Neural progenitor cell (in vitro differentiated cells): ENCODE measurements around the gene OR6B3. TPM values are rescaled to one million over a fixed set of nuclear protein-coding genes. Genes with fewer than 3 reads are reported as not detected.

Source experiments
- DNase-seq: peaks from one replicate; pipeline ENCODE4 v3.0.0-alpha.2; 2016; ENCODE audit warnings: low spot score
- H2AFZ ChIP-seq: fragments of 200-600 bp; sonication (generic); replicated peaks from 2 replicates; pipeline ENCODE4 v1.6.1; 2016; ENCODE audit warnings: antibody characterized with exemption
- H3F3A ChIP-seq: fragments of 200-600 bp; sonication (generic); 2 replicates; pipeline ENCODE4 v1.6.1; 2016; ENCODE audit warnings: antibody characterized with exemption, low read depth
- H3K27ac ChIP-seq: fragments of 200-600 bp; sonication (generic); 2 replicates; pipeline ENCODE4 v1.5.1; 2016; ENCODE audit warnings: mild to moderate bottlenecking
- H3K27me3 ChIP-seq: fragments of 200-600 bp; sonication (generic); 2 replicates; pipeline ENCODE4 v1.6.1; 2016; ENCODE audit warnings: mild to moderate bottlenecking, moderate library complexity
- H3K36me3 ChIP-seq: fragments of 200-600 bp; sonication (generic); 2 replicates; pipeline ENCODE4 v1.5.1; 2016
- H3K4me1 ChIP-seq: fragments of 200-600 bp; sonication (generic); 2 replicates; pipeline ENCODE4 v1.6.1; 2016; ENCODE audit warnings: mixed run types
- H3K4me2 ChIP-seq: fragments of 200-600 bp; sonication (generic); 2 replicates; pipeline ENCODE4 v1.6.1; 2016
- H3K4me3 ChIP-seq: fragments of 200-600 bp; sonication (generic); 2 replicates; pipeline ENCODE4 v1.5.1; 2016
- H3K79me2 ChIP-seq: fragments of 200-600 bp; sonication (generic); 2 replicates; pipeline ENCODE4 v1.6.1; 2016; ENCODE audit warnings: low read depth
- H3K9ac ChIP-seq: fragments of 200-600 bp; sonication (generic); 2 replicates; pipeline ENCODE4 v1.6.1; 2016
- H3K9me3 ChIP-seq: fragments of 200-600 bp; sonication (generic); 2 replicates; pipeline ENCODE4 v1.5.1; 2016; ENCODE audit warnings: low read depth
- H4K20me1 ChIP-seq: fragments of 200-600 bp; sonication (generic); 2 replicates; pipeline ENCODE4 v1.6.1; 2016; ENCODE audit warnings: low read depth
- H3K27ac Mint-ChIP-seq: 3 replicates; pipeline ENCODE4 v1.8.0; 2021; ENCODE audit warnings: mixed read lengths
- H3K27me3 Mint-ChIP-seq: 2 replicates; pipeline ENCODE4 v1.8.0; 2022; ENCODE audit warnings: low read depth, mild to moderate bottlenecking, inconsistent platforms, moderate library complexity, mixed read lengths; ENCODE audit not compliant: insufficient read depth
- H3K36me3 Mint-ChIP-seq: 3 replicates; pipeline ENCODE4 v1.8.0; 2021; ENCODE audit warnings: mixed read lengths
- H3K4me1 Mint-ChIP-seq: 3 replicates; pipeline ENCODE4 v1.8.0; 2021; ENCODE audit warnings: mixed read lengths
- H3K4me3 Mint-ChIP-seq: 3 replicates; pipeline ENCODE4 v1.8.0; 2021; ENCODE audit warnings: mild to moderate bottlenecking, moderate library complexity, mixed read lengths
- H3K9me3 Mint-ChIP-seq: 3 replicates; pipeline ENCODE4 v1.8.0; 2020; ENCODE audit warnings: mixed read lengths
- EZH2 ChIP-seq: fragments of 200-600 bp; sonication (generic); IDR thresholded peaks from 2 replicates; pipeline ENCODE4 v1.6.1; 2017; ENCODE audit warnings: antibody characterized with exemption, mild to moderate bottlenecking, moderate library complexity
- EZH2phosphoT487 ChIP-seq: fragments of 200-600 bp; sonication (generic); IDR thresholded peaks from 2 replicates; pipeline ENCODE4 v1.6.1; 2017; ENCODE audit warnings: antibody characterized with exemption
- total RNA-seq: library from RNA; depleted of rRNA; stranded (reverse); fragments of >200 nt; gene quantifications from 2 replicates; pipeline ENCODE4 v1.2.3, GENCODE V29; 2015; ENCODE audit warnings: low replicate concordance
- TF ChIP-seq, protein P1 (sequence below): fragments of 200-600 bp; sonication (generic); IDR thresholded peaks from 2 replicates; pipeline ENCODE4 v1.5.1; 2017; ENCODE audit warnings: antibody characterized with exemption, mild to moderate bottlenecking

The OR6B3 gene
- total RNA-seq, 1 donor from 2014 or later, result not detected

DNA sequence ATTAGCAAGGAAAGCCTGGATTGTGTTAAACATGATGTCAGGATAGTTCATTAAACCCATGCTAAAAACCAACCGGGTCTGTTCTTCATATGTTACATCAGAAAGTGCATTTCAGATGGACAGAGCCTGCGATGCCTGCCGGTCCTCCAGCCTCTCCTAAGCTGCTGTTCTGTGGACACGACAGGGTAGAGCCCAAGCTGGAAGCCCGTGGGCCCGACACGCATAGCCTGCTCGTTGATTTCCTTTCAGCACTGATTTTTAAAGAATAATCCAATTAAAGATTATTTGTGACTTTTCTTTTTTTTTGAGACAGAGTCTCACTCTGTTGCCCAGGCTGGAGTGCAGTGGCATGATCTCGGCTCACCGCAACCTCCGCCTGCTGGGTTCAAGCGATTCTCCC is 797 bp downstream of the OR6B3 start:
- no peaks in the 10 kb centered on the region for H3K4me1 ChIP-seq
- H4K20me1 ChIP-seq, result no peaks in the 10 kb centered on the region
- H3K4me3 Mint-ChIP-seq, result no peak overlapping the region
- H3K27ac Mint-ChIP-seq, result no peak overlapping the region
- H3K36me3 ChIP-seq, result no peaks in the 10 kb centered on the region
- H3K27me3 Mint-ChIP-seq, result peaks cover 14% of the 10 kb centered on the region
- H3K4me3 ChIP-seq, result no peak overlapping the region
- no peak overlapping the region for H3K9ac ChIP-seq
- H3K4me2 ChIP-seq, result no peak overlapping the region
- H3K9me3 ChIP-seq, result no peaks in the 10 kb centered on the region
- H3K79me2 ChIP-seq, result no peaks in the 10 kb centered on the region
- no peaks in the 10 kb centered on the region for H3K36me3 Mint-ChIP-seq
- H3F3A ChIP-seq, result no peaks in the 10 kb centered on the region
- DNase-seq, result no peak
- peaks cover 4% of the 10 kb centered on the region for H3K4me1 Mint-ChIP-seq
- H3K27ac ChIP-seq, result no peak overlapping the region
- no peaks in the 10 kb centered on the region for H3K9me3 Mint-ChIP-seq
- H2AFZ ChIP-seq, result no peak overlapping the region
- no peak for TF ChIP-seq EZH2phosphoT487
- TF ChIP-seq, protein P1, sequence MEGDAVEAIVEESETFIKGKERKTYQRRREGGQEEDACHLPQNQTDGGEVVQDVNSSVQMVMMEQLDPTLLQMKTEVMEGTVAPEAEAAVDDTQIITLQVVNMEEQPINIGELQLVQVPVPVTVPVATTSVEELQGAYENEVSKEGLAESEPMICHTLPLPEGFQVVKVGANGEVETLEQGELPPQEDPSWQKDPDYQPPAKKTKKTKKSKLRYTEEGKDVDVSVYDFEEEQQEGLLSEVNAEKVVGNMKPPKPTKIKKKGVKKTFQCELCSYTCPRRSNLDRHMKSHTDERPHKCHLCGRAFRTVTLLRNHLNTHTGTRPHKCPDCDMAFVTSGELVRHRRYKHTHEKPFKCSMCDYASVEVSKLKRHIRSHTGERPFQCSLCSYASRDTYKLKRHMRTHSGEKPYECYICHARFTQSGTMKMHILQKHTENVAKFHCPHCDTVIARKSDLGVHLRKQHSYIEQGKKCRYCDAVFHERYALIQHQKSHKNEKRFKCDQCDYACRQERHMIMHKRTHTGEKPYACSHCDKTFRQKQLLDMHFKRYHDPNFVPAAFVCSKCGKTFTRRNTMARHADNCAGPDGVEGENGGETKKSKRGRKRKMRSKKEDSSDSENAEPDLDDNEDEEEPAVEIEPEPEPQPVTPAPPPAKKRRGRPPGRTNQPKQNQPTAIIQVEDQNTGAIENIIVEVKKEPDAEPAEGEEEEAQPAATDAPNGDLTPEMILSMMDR, result no peak
- no peak for TF ChIP-seq EZH2
- peaks cover 87% of the 10 kb centered on the region for H3K27me3 ChIP-seq

DNA sequence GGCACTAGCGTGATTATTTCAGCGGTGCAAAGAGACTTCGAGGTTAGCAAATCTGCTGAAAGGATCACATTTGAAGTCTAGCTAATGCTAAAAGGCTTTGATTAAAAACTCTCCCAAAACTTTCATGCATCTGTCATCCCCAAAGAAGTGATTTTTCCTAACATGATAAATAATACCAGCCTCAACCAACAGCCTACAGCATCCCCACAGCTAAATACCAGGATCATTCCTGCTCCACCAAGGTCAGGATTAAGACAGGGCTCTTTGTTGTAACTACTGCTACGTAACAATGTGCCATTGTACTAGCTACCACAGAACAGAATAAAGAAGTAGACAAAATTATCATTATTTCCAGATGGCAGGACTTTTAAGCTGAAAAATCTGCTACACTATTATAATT is 1.6 kb downstream of the OR6B3 start:
- H4K20me1 ChIP-seq, result no peaks in the 10 kb centered on the region
- H3K27ac ChIP-seq, result no peak overlapping the region
- H3K4me3 Mint-ChIP-seq, result no peak overlapping the region
- no peaks in the 10 kb centered on the region for H3K36me3 ChIP-seq
- peaks cover 14% of the 10 kb centered on the region for H3K27me3 Mint-ChIP-seq
- H3K79me2 ChIP-seq, result no peaks in the 10 kb centered on the region
- H3K9ac ChIP-seq, result no peak overlapping the region
- peaks cover 4% of the 10 kb centered on the region for H3K4me1 Mint-ChIP-seq
- H3K9me3 Mint-ChIP-seq, result no peaks in the 10 kb centered on the region
- H3K9me3 ChIP-seq, result no peaks in the 10 kb centered on the region
- peaks cover 91% of the 10 kb centered on the region for H3K27me3 ChIP-seq
- H3F3A ChIP-seq, result no peaks in the 10 kb centered on the region
- H3K27ac Mint-ChIP-seq, result no peak overlapping the region
- TF ChIP-seq, protein P1, result no peak
- TF ChIP-seq EZH2 (no peak), EZH2phosphoT487 (no peak)
- H3K4me2 ChIP-seq, result no peak overlapping the region
- no peak for DNase-seq
- no peaks in the 10 kb centered on the region for H3K36me3 Mint-ChIP-seq
- H2AFZ ChIP-seq, result no peak overlapping the region
- no peaks in the 10 kb centered on the region for H3K4me1 ChIP-seq
- no peak overlapping the region for H3K4me3 ChIP-seq

DNA sequence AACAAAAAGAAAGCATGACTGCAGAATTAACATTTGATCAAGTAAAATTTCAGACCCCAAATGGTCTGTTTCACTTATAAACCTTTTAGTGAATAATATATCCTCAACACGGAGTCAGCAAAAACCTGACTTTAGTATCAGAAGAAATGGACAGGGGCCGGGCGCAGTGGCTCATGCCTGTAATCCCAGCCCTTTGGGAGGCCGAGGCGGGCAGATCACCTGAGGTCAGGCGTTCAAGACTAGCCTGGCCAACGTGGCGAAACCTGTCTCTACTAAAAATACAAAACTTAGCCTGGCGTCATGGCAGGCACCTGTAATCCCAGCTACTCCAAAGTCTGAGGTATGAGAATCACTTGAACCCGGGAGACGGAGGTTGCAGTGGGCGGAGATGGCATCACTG is 3.0 kb downstream of the OR6B3 start:
- Mint-ChIP-seq H3K36me3 (no peaks in the 10 kb centered on the region), H3K4me3 (no peak overlapping the region), H3K9me3 (no peaks in the 10 kb centered on the region), H3K27me3 (peaks cover 13% of the 10 kb centered on the region), H3K27ac (no peak overlapping the region), H3K4me1 (peaks cover 4% of the 10 kb centered on the region)
- no peaks in the 10 kb centered on the region for H3K79me2 ChIP-seq
- no peaks in the 10 kb centered on the region for H3K9me3 ChIP-seq
- no peak overlapping the region for H3K4me3 ChIP-seq
- no peaks in the 10 kb centered on the region for H4K20me1 ChIP-seq
- no peaks in the 10 kb centered on the region for H3K4me1 ChIP-seq
- H3K9ac ChIP-seq, result no peak overlapping the region
- H2AFZ ChIP-seq, result no peak overlapping the region
- TF ChIP-seq, protein P1, result no peak
- no peak for TF ChIP-seq EZH2
- no peak for TF ChIP-seq EZH2phosphoT487
- peaks cover 81% of the 10 kb centered on the region for H3K27me3 ChIP-seq
- DNase-seq, result no peak
- H3K36me3 ChIP-seq, result no peaks in the 10 kb centered on the region
- no peaks in the 10 kb centered on the region for H3F3A ChIP-seq
- H3K27ac ChIP-seq, result no peak overlapping the region
- no peak overlapping the region for H3K4me2 ChIP-seq

DNA sequence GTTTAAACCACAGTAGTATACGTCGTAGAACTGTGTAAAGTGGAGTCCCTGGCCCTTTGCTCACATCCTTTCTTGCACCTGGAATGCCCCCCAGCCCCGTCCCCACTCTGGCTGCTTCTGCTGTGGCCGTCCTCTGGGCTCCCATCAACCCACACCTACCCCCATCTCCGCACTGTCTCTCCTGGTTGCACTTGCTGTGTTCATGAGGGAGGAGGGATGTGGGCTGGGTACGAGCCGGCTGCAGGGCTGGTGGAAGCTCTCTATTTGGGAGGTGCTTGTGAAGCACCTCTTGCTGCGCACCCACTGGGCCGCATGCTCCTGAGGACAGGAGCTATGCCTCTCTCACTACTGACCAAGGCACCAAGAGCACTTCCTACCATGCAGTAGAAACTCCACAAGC is 5.1 kb downstream of the OR6B3 start:
- H3K36me3 ChIP-seq, result no peaks in the 10 kb centered on the region
- H2AFZ ChIP-seq, result no peak overlapping the region
- H3K27me3 ChIP-seq, result peaks cover 72% of the 10 kb centered on the region
- DNase-seq, result no peak
- Mint-ChIP-seq H3K4me3 (no peak overlapping the region), H3K27me3 (peaks cover 12% of the 10 kb centered on the region), H3K4me1 (peaks cover 4% of the 10 kb centered on the region), H3K36me3 (no peaks in the 10 kb centered on the region), H3K9me3 (no peaks in the 10 kb centered on the region), H3K27ac (no peak overlapping the region)
- H3K79me2 ChIP-seq, result no peaks in the 10 kb centered on the region
- H3K4me1 ChIP-seq, result no peaks in the 10 kb centered on the region
- TF ChIP-seq, protein P1, result no peak
- TF ChIP-seq EZH2 (no peak), EZH2phosphoT487 (no peak)
- no peak overlapping the region for H3K9ac ChIP-seq
- H4K20me1 ChIP-seq, result no peaks in the 10 kb centered on the region
- no peaks in the 10 kb centered on the region for H3K9me3 ChIP-seq
- no peak overlapping the region for H3K4me2 ChIP-seq
- no peaks in the 10 kb centered on the region for H3F3A ChIP-seq
- H3K4me3 ChIP-seq, result no peak overlapping the region
- no peak overlapping the region for H3K27ac ChIP-seq
